Measurements from ENCODE around the gene CST5. TPM values are rescaled to one million over a fixed set of nuclear protein-coding genes. Genes with fewer than 3 reads are reported as not detected.
"Not testable (repeated sequence)": the region's sequence is repeated elsewhere in the genome, so short reads cannot be mapped to it uniquely, and the experiment has no call there.

CST5 gene
- polyA plus RNA-seq, 1 donor from 2014 or later, result not detected

DNA sequence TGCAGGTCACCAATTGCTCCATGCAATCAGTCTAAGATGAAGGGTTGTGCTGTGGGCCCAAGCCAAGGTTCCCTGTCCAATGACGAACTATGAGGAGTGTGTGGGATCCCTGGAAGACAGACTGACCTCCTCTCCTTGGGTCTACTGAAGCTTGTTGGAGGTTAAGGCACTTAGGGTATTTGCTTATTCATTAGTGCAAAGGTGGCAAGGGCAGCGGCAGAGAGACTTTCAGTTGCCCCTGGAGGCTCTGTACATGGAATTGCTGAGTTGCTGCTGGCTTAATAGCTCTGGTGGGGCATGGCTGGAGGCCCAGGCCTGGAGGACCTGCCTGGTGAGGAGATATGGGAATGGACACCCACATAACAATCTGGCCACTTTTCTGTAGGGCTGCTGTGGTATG lies 29.8 kb upstream of the CST5 start:
- Histone ChIP-seq H3K9me2 (ENCODE audit: insufficient read depth, low read length) (no peaks in the 10 kb centered on the region), H3K36me3 (ENCODE audit: insufficient read depth, low read length) (no peaks in the 10 kb centered on the region), H3K9ac (ENCODE audit: low read length) (no peak overlapping the region), H3K9me3 (ENCODE audit: low read length) (no peaks in the 10 kb centered on the region), H3K4me3 (ENCODE audit: low read length) (no peak overlapping the region), H2AFZ (ENCODE audit: low read depth, low read length) (no peak overlapping the region), H3K27ac (ENCODE audit: low read length) (no peak overlapping the region), H4K20me1 (ENCODE audit: insufficient read depth) (no peaks in the 10 kb centered on the region), H3K4me2 (ENCODE audit: low read length) (no peak overlapping the region), H3F3A (ENCODE audit: insufficient read depth, low read length, poor library complexity, severe bottlenecking) (no peaks in the 10 kb centered on the region), H3K27me3 (ENCODE audit: insufficient read depth, low read depth, low read length) (no peaks in the 10 kb centered on the region), H3K79me2 (replicated peaks; ENCODE audit: insufficient read depth, low read length) (no peaks in the 10 kb centered on the region)
- TF ChIP-seq MXI1 (conservative IDR thresholded peaks at IDR 0.05; ENCODE audit: poor library complexity, severe bottlenecking) (no peak), SMC3 (conservative IDR thresholded peaks at IDR 0.05; ENCODE audit: poor library complexity) (no peak), RAD21 (conservative IDR thresholded peaks at IDR 0.05) (no peak), EZH2 (IDR thresholded peaks at IDR 0.05; ENCODE audit: borderline replicate concordance, insufficient read depth, low read length, poor library complexity, severe bottlenecking) (no peak)
- TF ChIP-seq, protein P1, sequence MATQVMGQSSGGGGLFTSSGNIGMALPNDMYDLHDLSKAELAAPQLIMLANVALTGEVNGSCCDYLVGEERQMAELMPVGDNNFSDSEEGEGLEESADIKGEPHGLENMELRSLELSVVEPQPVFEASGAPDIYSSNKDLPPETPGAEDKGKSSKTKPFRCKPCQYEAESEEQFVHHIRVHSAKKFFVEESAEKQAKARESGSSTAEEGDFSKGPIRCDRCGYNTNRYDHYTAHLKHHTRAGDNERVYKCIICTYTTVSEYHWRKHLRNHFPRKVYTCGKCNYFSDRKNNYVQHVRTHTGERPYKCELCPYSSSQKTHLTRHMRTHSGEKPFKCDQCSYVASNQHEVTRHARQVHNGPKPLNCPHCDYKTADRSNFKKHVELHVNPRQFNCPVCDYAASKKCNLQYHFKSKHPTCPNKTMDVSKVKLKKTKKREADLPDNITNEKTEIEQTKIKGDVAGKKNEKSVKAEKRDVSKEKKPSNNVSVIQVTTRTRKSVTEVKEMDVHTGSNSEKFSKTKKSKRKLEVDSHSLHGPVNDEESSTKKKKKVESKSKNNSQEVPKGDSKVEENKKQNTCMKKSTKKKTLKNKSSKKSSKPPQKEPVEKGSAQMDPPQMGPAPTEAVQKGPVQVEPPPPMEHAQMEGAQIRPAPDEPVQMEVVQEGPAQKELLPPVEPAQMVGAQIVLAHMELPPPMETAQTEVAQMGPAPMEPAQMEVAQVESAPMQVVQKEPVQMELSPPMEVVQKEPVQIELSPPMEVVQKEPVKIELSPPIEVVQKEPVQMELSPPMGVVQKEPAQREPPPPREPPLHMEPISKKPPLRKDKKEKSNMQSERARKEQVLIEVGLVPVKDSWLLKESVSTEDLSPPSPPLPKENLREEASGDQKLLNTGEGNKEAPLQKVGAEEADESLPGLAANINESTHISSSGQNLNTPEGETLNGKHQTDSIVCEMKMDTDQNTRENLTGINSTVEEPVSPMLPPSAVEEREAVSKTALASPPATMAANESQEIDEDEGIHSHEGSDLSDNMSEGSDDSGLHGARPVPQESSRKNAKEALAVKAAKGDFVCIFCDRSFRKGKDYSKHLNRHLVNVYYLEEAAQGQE (IDR thresholded peaks at IDR 0.05; ENCODE audit: borderline replicate concordance), result no peak
- TF ChIP-seq, protein P2, sequence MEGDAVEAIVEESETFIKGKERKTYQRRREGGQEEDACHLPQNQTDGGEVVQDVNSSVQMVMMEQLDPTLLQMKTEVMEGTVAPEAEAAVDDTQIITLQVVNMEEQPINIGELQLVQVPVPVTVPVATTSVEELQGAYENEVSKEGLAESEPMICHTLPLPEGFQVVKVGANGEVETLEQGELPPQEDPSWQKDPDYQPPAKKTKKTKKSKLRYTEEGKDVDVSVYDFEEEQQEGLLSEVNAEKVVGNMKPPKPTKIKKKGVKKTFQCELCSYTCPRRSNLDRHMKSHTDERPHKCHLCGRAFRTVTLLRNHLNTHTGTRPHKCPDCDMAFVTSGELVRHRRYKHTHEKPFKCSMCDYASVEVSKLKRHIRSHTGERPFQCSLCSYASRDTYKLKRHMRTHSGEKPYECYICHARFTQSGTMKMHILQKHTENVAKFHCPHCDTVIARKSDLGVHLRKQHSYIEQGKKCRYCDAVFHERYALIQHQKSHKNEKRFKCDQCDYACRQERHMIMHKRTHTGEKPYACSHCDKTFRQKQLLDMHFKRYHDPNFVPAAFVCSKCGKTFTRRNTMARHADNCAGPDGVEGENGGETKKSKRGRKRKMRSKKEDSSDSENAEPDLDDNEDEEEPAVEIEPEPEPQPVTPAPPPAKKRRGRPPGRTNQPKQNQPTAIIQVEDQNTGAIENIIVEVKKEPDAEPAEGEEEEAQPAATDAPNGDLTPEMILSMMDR (IDR thresholded peaks at IDR 0.05; ENCODE audit: poor library complexity, severe bottlenecking), result no peak

DNA sequence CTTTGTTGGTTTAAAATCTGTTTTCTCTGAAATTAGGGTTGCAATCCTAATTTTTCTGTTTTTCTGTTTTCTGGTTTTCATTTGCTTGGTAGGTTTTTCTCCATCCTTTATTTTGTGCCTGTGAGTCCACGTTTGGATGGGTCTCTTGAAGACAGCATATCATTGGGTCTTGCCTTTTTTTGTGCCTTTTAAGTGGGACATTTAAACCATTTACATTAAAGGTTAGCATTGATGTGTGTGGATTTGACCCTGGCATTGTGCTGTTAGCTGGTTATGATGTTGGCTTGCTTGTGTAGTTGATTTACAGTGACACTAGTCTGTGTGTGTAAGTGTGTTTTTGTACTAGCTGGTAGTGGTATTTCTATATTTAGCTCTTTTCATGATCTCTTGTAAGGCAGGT lies 28.0 kb upstream of the CST5 start:
- Histone ChIP-seq H3K4me3 (ENCODE audit: low read length) (no peak overlapping the region), H3K4me2 (ENCODE audit: low read length) (no peak overlapping the region), H3K9me2 (ENCODE audit: insufficient read depth, low read length) (no peaks in the 10 kb centered on the region), H2AFZ (ENCODE audit: low read depth, low read length) (no peak overlapping the region), H3K27me3 (ENCODE audit: insufficient read depth, low read depth, low read length) (no peaks in the 10 kb centered on the region), H4K20me1 (ENCODE audit: insufficient read depth) (no peaks in the 10 kb centered on the region), H3K9ac (ENCODE audit: low read length) (no peak overlapping the region), H3K36me3 (ENCODE audit: insufficient read depth, low read length) (no peaks in the 10 kb centered on the region), H3K9me3 (ENCODE audit: low read length) (no peaks in the 10 kb centered on the region), H3F3A (ENCODE audit: insufficient read depth, low read length, poor library complexity, severe bottlenecking) (no peaks in the 10 kb centered on the region), H3K27ac (ENCODE audit: low read length) (no peak overlapping the region), H3K79me2 (replicated peaks; ENCODE audit: insufficient read depth, low read length) (no peaks in the 10 kb centered on the region)
- no peak for TF ChIP-seq EZH2 (IDR thresholded peaks at IDR 0.05; ENCODE audit: borderline replicate concordance, insufficient read depth, low read length, poor library complexity, severe bottlenecking)

DNA sequence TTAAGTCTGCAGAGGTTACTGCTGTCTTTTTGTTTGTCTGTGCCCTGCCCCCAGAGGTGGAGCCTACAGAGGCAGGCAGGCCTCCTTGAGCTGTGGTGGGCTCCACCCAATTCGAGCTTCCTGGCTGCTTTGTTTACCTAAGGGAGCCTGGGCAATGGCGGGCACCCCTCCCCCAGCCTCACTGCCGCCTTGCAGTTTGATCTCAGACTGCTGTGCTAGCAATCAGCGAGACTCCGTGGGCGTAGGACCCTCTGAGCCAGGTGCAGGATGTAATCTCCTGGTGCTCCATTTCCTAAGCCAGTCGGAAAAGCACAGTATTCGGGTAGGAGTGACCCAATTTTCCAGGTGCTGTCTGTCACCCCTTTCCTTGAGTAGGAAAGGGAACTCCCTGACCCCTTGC lies 22.8 kb upstream of the CST5 start:
- not testable (repeated sequence) for H3K27me3 ChIP-seq (ENCODE audit: insufficient read depth, low read depth, low read length); H3K79me2 ChIP-seq (replicated peaks; ENCODE audit: insufficient read depth, low read length); H3K9ac ChIP-seq (ENCODE audit: low read length); H3K36me3 ChIP-seq (ENCODE audit: insufficient read depth, low read length); H3K4me2 ChIP-seq (ENCODE audit: low read length); H3K9me2 ChIP-seq (ENCODE audit: insufficient read depth, low read length); H2AFZ ChIP-seq (ENCODE audit: low read depth, low read length); H3F3A ChIP-seq (ENCODE audit: insufficient read depth, low read length, poor library complexity, severe bottlenecking); H4K20me1 ChIP-seq (ENCODE audit: insufficient read depth); H3K4me3 ChIP-seq (ENCODE audit: low read length); H3K9me3 ChIP-seq (ENCODE audit: low read length); H3K27ac ChIP-seq (ENCODE audit: low read length)

DNA sequence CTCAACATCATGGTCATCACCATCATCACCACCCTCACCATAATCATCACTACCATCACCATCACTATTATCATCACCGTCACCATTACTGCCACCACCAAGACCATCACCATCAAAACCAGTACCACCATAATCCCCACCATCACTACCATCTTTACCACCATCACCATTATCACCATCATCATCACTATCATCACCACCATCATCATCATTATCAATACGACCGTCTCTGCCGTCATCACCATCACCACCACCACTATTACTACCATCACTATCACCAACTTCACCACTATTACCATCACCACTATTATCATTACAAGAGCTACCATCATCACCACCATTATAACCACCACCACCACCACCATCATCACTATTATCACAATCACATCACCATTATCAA lies 11.3 kb upstream of the CST5 start:
- not testable (repeated sequence) for H2AFZ ChIP-seq (ENCODE audit: low read depth, low read length); H3K79me2 ChIP-seq (replicated peaks; ENCODE audit: insufficient read depth, low read length); H3K4me3 ChIP-seq (ENCODE audit: low read length); H3F3A ChIP-seq (ENCODE audit: insufficient read depth, low read length, poor library complexity, severe bottlenecking); H3K9me2 ChIP-seq (ENCODE audit: insufficient read depth, low read length); H3K27me3 ChIP-seq (ENCODE audit: insufficient read depth, low read depth, low read length); H3K36me3 ChIP-seq (ENCODE audit: insufficient read depth, low read length); H3K9me3 ChIP-seq (ENCODE audit: low read length); H3K27ac ChIP-seq (ENCODE audit: low read length); H3K9ac ChIP-seq (ENCODE audit: low read length); H4K20me1 ChIP-seq (ENCODE audit: insufficient read depth); H3K4me2 ChIP-seq (ENCODE audit: low read length)
